ENCODE measurements around the gene PEX26. TPM values are rescaled to one million over a fixed set of nuclear protein-coding genes. Genes with fewer than 3 reads are reported as not detected.

PEX26 gene
- total and polyA plus RNA-seq, 2 of the 13 experiments (the other 11 are each of a cell fraction or from before 2014, with no cell fraction given): 10.6 to 25.1 TPM

DNA sequence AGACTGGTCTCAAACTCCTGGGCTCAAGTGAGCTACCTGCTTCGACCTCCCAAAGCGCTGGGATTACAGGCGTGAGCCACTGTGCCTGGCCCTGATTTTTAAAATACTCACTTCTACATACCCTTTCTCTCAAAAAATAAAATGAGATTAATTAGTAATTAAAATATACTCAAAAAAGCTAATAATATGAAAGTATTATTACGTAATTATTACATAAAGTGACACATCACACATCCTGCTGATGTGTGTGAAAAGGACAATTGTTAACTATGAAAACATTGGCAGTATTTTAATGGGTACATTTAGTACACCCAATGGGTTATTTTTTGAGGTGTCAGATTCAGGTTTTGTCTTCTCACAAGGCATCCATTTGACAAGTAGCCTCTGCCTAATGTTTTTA is 32.0 kb upstream of the PEX26 start:
- BruUV-seq (replicated peaks): no TSS peak
- POLR2A ChIA-PET: interaction anchor here (1.9 to 3.9 kb wide), 4 partner anchors 10 to 22 kb away, joined by 8 to 57 read pairs (median 26); no protein-coding TSS in a partner anchor

More for the DNA sequence above, 32.0 kb upstream of the PEX26 start:
- FAIRE-seq (no peak), ATAC-seq (no peak), DNase-seq (ENCODE audit: low spot score) (no peak)
- Histone ChIP-seq H3K27me3 (ENCODE audit: control insufficient read depth in 1 of 2, insufficient read depth in 2 of 2, low read length in 2 of 2) (no peaks in the 10 kb centered on the region), H3K4me1 (ENCODE audit: insufficient read depth, low read length) (peaks cover 48% of the 10 kb centered on the region), H3K4me2 (ENCODE audit: low read depth, low read length) (no peak overlapping the region), H3K4me3 (replicated peaks in 1 of 3; ENCODE audit: insufficient read depth in 1 of 3, low read depth in 2 of 3, low read length in 3 of 3) (no peak overlapping the region), H3K27ac (ENCODE audit: extremely low read length, insufficient read depth, low read length) (no peak overlapping the region), H2AFZ (ENCODE audit: low read length) (no peak overlapping the region), H3K9ac (ENCODE audit: insufficient read depth, low read depth, low read length) (no peak overlapping the region), H3K36me3 (replicated peaks in 1 of 2; ENCODE audit: control insufficient read depth in 1 of 2, insufficient read depth in 2 of 2, low read length in 2 of 2) (no peaks in the 10 kb centered on the region), H4K20me1 (ENCODE audit: insufficient read depth, low read length) (no peaks in the 10 kb centered on the region), H3K9me3 (ENCODE audit: low read length) (no peaks in the 10 kb centered on the region), H3K79me2 (ENCODE audit: insufficient read depth, low read length) (no peaks in the 10 kb centered on the region)
- TF ChIP-seq RNF2 (conservative IDR thresholded peaks at IDR 0.05; ENCODE audit: low read depth) (no peak), NR1H2 (CRISPR knock-in tag; IDR thresholded peaks at IDR 0.05; ENCODE audit: borderline replicate concordance, low read depth) (no peak), KDM6A (CRISPR knock-in tag; IDR thresholded peaks at IDR 0.05; ENCODE audit: low read depth) (no peak), ZNF747 (CRISPR knock-in tag; IDR thresholded peaks at IDR 0.05; ENCODE audit: borderline replicate concordance) (no peak), ELF3 (CRISPR knock-in tag; IDR thresholded peaks at IDR 0.05) (no peak), ZNF33A (CRISPR knock-in tag; IDR thresholded peaks at IDR 0.05; ENCODE audit: borderline replicate concordance) (no peak), MIER3 (CRISPR knock-in tag; IDR thresholded peaks at IDR 0.05; ENCODE audit: borderline replicate concordance) (no peak), SRY (CRISPR knock-in tag; IDR thresholded peaks at IDR 0.05) (no peak), HNRNPLL (IDR thresholded peaks at IDR 0.05; ENCODE audit: low read depth, low read length, poor library complexity, severe bottlenecking) (no peak), ZNF670 (CRISPR knock-in tag; IDR thresholded peaks at IDR 0.05; ENCODE audit: borderline replicate concordance) (no peak), HOXA9 (CRISPR knock-in tag; IDR thresholded peaks at IDR 0.05; ENCODE audit: borderline replicate concordance) (no peak), ZNF160 (CRISPR knock-in tag; IDR thresholded peaks at IDR 0.05) (no peak)
- TF ChIP-seq, protein P1, sequence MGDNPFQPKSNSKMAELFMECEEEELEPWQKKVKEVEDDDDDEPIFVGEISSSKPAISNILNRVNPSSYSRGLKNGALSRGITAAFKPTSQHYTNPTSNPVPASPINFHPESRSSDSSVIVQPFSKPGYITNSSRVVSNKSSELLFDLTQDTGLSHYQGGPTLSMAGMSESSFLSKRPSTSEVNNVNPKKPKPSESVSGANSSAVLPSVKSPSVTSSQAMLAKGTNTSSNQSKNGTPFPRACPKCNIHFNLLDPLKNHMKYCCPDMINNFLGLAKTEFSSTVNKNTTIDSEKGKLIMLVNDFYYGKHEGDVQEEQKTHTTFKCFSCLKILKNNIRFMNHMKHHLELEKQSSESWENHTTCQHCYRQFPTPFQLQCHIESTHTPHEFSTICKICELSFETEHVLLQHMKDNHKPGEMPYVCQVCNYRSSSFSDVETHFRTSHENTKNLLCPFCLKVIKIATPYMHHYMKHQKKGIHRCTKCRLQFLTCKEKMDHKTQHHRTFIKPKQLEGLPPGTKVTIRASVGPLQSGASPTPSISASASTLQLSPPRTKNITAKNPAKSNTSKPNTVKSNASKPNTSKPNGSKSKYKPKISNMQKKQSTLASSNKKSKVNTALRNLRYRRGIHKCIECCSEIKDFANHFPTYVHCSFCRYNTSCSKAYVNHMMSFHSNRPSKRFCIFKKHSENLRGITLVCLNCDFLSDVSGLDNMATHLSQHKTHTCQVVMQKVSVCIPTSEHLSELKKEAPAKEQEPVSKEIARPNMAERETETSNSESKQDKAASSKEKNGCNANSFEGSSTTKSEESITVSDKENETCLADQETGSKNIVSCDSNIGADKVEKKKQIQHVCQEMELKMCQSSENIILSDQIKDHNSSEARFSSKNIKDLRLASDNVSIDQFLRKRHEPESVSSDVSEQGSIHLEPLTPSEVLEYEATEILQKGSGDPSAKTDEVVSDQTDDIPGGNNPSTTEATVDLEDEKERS (CRISPR knock-in tag; IDR thresholded peaks at IDR 0.05): no peak
- TF ChIP-seq, protein P2, sequence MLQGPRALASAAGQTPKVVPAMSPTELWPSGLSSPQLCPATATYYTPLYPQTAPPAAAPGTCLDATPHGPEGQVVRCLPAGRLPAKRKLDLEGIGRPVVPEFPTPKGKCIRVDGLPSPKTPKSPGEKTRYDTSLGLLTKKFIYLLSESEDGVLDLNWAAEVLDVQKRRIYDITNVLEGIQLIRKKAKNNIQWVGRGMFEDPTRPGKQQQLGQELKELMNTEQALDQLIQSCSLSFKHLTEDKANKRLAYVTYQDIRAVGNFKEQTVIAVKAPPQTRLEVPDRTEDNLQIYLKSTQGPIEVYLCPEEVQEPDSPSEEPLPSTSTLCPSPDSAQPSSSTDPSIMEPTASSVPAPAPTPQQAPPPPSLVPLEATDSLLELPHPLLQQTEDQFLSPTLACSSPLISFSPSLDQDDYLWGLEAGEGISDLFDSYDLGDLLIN (CRISPR knock-in tag; IDR thresholded peaks at IDR 0.05; ENCODE audit: borderline replicate concordance): no peak
- WGBS (ENCODE audit: low lambda C conversion rate): 85% methylated on average over 4 of the region's 4 CpGs
- CTCF ChIA-PET (ENCODE audit: low intra/inter-chr PET ratio, low total read pairs): no interaction called here
- in situ Hi-C loops (cut with HindIII; ENCODE audit: extremely low pct_ligation_motif_present, low pct_unique_long_range_greater_than_20kb): no loop called here
- intact Hi-C loops (cut with micrococcal nuclease; ENCODE audit: unreplicated experiment): no loop called here
